ENCODE results near the gene FAM47E.

DNA sequence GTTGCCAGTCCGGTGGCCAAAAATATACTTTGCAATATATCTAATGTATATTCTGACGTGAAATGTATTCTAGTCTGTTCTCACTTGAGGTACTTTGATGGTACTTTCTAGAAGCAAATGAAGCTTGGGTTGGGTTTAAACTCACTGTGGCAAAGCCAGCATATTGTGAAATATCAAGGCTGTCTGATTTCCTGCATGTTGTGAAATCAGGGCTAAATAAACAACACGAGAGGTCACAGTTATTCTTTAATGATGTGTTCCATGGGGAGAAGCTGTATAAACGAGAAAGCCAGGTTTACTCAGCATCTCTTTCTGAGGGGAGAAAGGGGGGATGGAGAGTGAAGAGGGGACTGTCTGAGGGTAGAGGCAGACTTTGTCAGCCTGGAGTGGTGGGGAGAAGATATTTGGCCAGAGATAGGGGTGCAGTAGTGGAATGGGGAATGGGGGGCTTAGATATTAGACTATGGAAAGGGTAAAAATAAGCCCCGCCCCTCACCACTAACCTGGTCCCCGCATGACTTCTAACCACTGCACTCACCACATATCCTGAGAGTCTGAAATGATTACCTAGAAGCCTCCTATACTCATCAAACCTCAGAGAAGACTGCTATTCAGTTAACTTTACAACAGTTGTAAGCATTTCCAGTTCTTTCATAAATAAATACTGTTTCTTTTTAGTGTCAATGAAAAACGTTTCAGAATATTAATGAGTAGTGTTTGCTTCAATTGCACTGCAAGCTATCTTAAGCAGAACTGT lies 32.0 kb upstream of the FAM47E start:
- no peak for TF ChIP-seq FOXK2 (IDR thresholded peaks at IDR 0.05)
- TF ChIP-seq ADNP (CRISPR knock-in tag; IDR thresholded peaks at IDR 0.05): no peak
- TF ChIP-seq POLR2AphosphoS5 (IDR thresholded peaks at IDR 0.05; ENCODE audit: low read depth, low read length): no peak
- TF ChIP-seq FOXM1 (CRISPR knock-in tag; IDR thresholded peaks at IDR 0.05): no peak
- TF ChIP-seq ZNF607 (CRISPR knock-in tag; IDR thresholded peaks at IDR 0.05; ENCODE audit: borderline replicate concordance): no peak
- TF ChIP-seq PHF5A (CRISPR knock-in tag; IDR thresholded peaks at IDR 0.05; ENCODE audit: low read depth, unreplicated experiment): no peak
